C1 segment of cervical spinal cord (tissue), 14 donors: ENCODE data around the gene PRKCH.
A peak's percentile ranks its signal among the peaks of the same experiment; 100 is the strongest.
"Not testable (repeated sequence)": the region's sequence is repeated elsewhere in the genome, so short reads cannot be mapped to it uniquely, and the experiment has no call there.

Source experiments
- DNase-seq, 14 donors: peaks; one replicate each; lab custom pipeline; 2025; lab: John Stamatoyannopoulos, UW

The PRKCH gene

GRCh38 chr14:61454545-61454944 is 133.2 kb downstream of the PRKCH start:
- no peak for DNase-seq

- no peak for DNase-seq
These were observed 134.0 kb downstream of the PRKCH start for GRCh38 chr14:61455351-61455750.

GRCh38 chr14:61456720-61457119 is 135.3 kb downstream of the PRKCH start:
- peak in 9 of 14 donors; percentile 13 to 71 (median 42) for DNase-seq

GRCh38 chr14:61458766-61459165 is 137.4 kb downstream of the PRKCH start:
- DNase-seq: no peak

- DNase-seq: no peak
These were observed 137.8 kb downstream of the PRKCH start for GRCh38 chr14:61459229-61459628.

GRCh38 chr14:61460063-61460462 is 138.7 kb downstream of the PRKCH start:
- no peak for DNase-seq

- DNase-seq: no peak
These were observed 139.6 kb downstream of the PRKCH start for GRCh38 chr14:61460718-61461611.

GRCh38 chr14:61461808-61462275 is 140.5 kb downstream of the PRKCH start:
- DNase-seq: peak in 4 of 14 donors; percentile 9 to 67 (median 36)

- no peak for DNase-seq
These were observed 141.3 kb downstream of the PRKCH start for GRCh38 chr14:61462566-61463193.

- no peak for DNase-seq
These were observed 142.4 kb downstream of the PRKCH start for GRCh38 chr14:61463664-61464285.

GRCh38 chr14:61464539-61465320 is 143.4 kb downstream of the PRKCH start:
- DNase-seq: not testable (repeated sequence)

- peak in 1 of 14 donors; percentile 44 for DNase-seq
These were observed 145.0 kb downstream of the PRKCH start for GRCh38 chr14:61466249-61466904.

- DNase-seq: no peak
These were observed 145.5 kb downstream of the PRKCH start for GRCh38 chr14:61466905-61467280.

GRCh38 chr14:61467296-61467695 is 145.9 kb downstream of the PRKCH start:
- peak in 3 of 14 donors; percentile 17 to 24 (median 24) for DNase-seq

- DNase-seq: peak in 1 of 14 donors; percentile 82
These were observed 146.9 kb downstream of the PRKCH start for GRCh38 chr14:61468063-61468825.

- peak in 1 of 14 donors; percentile 61 for DNase-seq
These were observed 148.4 kb downstream of the PRKCH start for GRCh38 chr14:61469781-61470180.

- peak in 5 of 14 donors; percentile 11 to 70 (median 33) for DNase-seq
These were observed 149.0 kb downstream of the PRKCH start for GRCh38 chr14:61470261-61470960.

GRCh38 chr14:61470961-61471293 is 149.5 kb downstream of the PRKCH start:
- DNase-seq: no peak

GRCh38 chr14:61471297-61472005 is 150.1 kb downstream of the PRKCH start:
- DNase-seq: peak in 1 of 14 donors; percentile 26
